HG02943 (cell line): ENCODE measurements around the gene AKAP1.

ENCODE experiments used
- ATAC-seq: cut with Tn5 transposase; IDR thresholded peaks from one replicate; pipeline ENCODE4 v1.9.1; 2021; ENCODE audit warnings: mild to moderate bottlenecking, low read depth, moderate library complexity; ENCODE audit not compliant: unreplicated experiment

The AKAP1 gene

DNA sequence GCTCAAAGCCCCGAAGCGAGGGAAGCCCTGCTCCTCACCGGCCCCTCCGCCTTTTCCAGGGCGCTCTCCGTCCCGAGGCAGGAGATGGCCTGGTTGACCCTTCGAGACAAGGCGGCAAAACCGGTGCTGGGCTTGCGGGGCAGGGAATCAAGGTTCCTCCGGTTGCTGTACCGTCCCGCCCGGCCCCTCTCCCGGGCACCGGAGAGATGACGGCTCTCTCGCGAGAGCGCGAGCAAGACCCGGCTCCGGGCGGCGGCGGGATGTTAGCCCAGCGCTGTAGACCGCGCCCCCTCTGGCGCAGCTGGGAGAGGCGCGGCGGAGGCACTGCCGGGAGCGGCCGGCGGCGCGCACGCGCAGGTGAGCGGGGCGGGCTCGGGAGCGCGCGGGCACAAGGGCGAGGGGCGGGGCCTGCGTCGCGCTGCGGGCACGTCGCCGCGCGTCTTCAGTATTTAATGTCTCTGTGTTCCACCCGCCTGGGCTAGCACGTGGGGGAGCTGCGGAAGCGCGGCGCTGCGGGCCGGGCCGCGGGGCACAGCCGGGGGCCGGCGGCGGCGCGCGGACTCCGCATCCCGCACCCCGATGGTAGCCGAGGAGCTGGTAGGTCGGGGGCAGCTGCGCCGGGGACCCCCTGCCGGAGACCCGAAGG is at the start of gene AKAP1:
AKAP1 (plus strand) TSS at position 445 of the 646 bp plus-strand sequence. CDS start 20,219 bp downstream, outside the sequence.
- peak; percentile 78 for ATAC-seq

GRCh38 chr17:57035971-57036481 is 49.0 kb upstream of the AKAP1 start:
- ATAC-seq: no peak

GRCh38 chr17:57037411-57037810 is 47.6 kb upstream of the AKAP1 start:
- ATAC-seq: no peak

- ATAC-seq: no peak
Observed at GRCh38 chr17:57038486-57038885, 46.6 kb upstream of the AKAP1 start.

- ATAC-seq: no peak
Observed at GRCh38 chr17:57040571-57040970, 44.5 kb upstream of the AKAP1 start.

DNA sequence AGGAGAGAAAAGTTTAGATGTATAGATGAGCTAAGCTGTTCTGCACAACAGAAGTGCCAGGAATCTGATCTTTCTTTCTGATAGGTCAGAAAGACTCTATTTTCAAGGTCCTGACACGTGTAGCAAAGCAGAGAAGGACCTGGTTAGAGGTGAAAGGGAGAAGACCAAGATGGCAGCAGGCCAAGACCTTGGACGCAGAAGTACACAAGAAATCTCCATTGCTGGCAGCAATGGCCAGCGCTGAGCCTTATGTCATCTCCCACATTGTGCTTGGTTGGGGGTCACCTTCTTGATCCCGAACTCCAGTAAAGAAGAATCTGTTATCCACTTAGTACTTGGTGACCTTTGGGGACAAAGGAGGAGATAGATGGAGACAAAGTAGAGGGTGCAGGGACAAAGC is 41.8 kb upstream of the AKAP1 start:
- ATAC-seq: no peak

DNA sequence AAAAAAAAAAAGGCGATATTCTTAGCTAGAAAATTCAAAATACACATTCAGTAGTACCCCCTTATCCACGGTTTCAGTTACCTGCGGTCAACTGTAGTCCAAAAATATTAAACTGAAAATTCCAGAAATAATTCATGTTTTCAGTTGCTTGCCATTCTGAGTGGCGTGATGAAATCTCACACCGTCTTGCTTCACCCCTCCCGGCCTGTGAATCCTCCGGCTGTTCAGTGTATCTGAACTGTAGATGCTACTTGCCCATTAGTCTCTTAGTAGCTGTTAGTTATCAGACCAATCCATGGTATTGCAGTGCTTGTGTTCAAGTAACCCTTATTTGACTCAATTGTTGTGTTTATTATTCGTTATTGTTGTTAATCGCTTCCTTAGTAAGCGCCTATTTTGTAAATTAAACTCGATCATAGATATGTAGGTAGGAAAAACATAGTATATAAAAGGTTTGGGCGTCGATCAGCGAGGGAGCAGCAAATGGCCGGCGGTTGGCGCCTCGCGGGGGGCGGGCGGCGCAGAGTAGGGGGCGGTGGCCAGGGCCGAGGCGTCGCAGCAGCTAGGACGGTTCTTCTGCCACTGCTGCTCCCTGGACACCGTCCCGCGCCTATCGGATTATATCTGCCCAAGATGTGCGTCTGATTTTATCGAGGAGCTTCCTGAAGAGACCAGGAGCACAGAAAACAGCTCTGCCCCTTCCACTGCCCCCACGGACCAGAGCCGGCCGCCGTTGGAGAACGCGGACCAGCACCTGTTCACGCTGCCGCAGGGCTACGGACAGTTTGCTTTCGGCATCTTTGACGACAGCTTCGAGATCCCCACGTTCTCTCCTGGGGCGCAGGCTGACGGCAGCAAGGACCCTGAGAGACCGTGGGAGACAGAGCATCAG is 39.8 kb upstream of the AKAP1 start:
- ATAC-seq: no peak

GRCh38 chr17:57045868-57046704 is 39.0 kb upstream of the AKAP1 start:
- ATAC-seq: peak; percentile 54

DNA sequence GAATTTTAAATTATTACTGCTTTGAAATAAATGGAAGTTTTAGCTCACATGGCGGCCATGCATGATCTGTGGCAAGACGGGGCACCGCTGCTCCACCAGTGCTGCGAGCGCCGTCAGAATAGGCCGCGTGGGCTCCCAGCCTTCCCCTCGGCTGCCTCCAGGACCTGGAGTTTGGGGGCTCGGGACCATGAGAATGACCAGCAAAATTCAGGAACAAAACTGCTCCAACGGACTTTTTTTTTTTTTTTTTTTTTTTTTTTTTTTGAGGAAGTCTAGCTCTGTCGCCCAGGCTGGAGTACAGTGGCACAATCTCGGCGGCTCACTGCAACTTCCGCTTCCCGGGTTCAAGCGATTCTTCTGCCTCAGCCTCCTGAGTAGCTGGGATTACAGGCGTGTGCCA is 38.3 kb upstream of the AKAP1 start:
- ATAC-seq: no peak

DNA sequence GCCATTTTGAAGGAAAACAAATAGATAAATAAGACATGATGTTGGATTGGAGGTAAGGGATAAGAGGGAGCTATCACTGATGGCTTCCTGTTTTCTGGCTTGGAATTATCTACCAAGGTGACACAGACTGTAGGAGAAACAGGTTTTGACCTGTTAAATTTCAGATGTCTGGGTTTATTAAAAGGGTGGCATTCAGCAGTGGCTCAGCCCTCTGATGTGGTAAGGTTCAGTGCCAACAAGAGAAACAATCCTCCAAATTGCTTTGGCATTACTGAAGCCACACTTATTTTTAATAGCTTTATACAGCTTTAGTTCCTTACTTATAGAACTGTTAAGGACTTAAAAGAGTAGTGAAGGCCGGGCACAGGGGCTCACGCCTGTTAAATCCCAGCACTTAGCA is 37.0 kb upstream of the AKAP1 start:
- no peak for ATAC-seq

DNA sequence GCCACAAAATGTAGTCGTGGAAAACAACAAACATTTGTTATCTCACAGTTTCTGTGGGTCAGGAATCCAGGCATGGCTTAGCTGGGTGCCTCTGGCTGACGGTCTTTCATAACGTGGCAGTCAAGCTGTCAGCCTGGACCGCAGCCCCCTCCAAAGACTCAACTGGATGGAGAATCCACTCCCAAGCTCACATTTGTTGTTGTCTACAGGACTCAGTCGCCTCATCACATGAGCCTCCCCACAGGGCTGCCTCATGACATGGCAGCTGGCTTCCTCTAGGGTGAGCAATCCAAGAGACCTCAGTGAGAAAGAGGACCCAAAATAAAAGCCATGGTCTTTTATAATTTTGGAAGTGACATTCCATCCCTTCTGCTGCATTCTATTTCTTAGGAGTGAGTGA is 34.7 kb upstream of the AKAP1 start:
- ATAC-seq: no peak

DNA sequence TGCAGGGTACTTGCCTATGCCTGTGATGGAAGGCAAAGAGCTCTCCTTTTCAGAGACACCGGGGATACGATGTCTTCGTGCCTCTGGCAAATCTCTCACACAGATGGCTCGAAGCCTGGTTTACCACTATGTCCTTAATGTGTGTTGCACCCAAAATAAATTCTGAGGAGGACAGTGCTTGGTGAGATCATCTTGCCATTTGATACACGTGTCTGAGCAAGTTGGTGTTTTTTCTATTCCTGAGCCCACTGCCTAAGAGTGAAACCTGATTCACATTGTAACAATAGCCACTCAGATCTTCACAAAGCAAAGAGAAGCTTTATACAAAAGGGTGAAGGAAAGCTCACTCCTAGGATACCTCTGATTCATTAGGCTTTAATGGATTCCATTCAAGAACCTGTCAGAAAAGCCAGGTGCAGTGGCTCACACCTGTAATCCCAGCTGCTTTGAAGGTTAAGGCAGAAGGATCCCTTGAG is 33.1 kb upstream of the AKAP1 start:
- ATAC-seq: no peak

- ATAC-seq: no peak
Observed at GRCh38 chr17:57062865-57063264, 22.2 kb upstream of the AKAP1 start.

DNA sequence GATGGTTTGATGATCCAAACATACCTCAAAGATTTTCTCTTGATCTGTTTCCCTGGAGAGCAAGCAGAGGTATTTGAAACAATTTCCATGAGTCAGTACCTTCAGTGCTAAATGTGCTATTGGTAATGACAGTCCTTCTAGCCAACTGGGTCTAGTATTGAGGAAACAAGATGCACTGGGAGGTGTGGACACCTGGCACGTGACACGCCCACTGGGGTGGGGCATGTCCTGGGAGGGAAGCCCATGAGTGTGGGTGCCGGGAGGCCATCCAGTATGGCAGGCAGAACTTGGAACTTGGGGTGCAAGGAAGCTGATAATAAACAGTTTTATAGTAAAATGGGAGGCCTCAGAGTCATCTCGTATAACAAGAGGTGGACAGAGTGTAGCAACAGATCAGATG is 17.9 kb upstream of the AKAP1 start:
- no peak for ATAC-seq

DNA sequence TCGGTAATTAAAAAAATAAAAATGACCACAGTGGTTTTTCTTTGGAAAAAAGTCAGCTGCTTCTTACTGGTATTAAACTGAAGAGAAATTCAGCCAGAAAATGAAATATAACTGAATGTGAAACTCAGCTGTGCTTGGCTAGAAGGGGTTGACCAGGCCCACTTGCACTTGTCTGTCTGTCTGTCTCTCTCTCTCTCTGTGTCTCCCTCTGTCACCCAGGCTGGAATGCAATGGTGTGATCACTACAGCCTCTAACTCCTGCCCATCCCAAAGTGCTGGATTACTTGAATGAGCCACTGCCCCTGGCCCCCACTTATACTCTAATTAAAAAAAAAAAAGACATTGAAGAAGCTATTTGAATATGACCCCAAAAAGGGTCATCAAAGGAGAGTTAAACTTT is 17.3 kb upstream of the AKAP1 start:
- ATAC-seq: no peak

GRCh38 chr17:57068222-57068658 is 16.8 kb upstream of the AKAP1 start:
- ATAC-seq: no peak

DNA sequence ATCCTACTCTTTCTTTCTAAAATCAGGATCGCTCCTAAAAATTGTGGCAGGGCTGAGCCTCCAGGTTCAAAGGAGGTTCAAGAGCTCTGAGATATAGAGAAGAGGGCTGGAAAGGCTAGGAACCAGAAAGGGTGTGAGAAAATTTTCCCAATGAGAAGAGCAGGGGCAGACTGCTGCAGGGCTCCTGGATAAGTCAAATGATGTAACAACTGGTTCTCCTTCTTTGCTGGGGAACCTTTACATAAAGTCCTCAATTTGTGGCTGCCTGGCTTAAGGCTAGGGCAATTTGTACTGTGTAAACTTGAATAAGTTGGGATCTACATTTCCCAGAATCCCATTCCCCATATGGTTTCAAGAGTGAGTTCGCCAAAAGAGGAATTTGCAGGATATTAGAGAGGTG is 16.3 kb upstream of the AKAP1 start:
- ATAC-seq: no peak

- no peak for ATAC-seq
Observed at GRCh38 chr17:57071991-57072944, 12.8 kb upstream of the AKAP1 start.

DNA sequence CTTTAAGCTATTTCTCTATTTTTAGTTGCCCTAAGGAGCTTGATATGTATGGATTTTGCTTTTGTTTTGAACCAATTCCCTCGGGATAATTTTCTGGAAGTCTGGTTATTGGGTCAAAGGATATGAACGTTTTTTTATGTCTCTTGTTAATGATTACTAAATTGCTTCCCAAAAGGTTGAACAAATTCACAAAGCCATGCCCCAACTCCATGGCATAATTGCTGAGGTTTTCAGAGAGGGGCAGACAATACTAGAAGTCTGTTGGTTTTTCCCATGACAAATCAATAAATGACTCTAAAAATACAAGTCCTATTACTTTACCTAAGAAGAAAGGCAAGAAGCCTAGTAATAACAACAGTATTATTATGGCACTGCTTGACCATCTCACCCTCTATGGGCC is 11.4 kb upstream of the AKAP1 start:
- no peak for ATAC-seq

GRCh38 chr17:57075193-57075592 is 9.9 kb upstream of the AKAP1 start:
- no peak for ATAC-seq
